Measurements from ENCODE around the gene SVIL.
"Not testable (repeated sequence)": the region's sequence is repeated elsewhere in the genome, so short reads cannot be mapped to it uniquely, and the experiment has no call there.

Gene SVIL

DNA sequence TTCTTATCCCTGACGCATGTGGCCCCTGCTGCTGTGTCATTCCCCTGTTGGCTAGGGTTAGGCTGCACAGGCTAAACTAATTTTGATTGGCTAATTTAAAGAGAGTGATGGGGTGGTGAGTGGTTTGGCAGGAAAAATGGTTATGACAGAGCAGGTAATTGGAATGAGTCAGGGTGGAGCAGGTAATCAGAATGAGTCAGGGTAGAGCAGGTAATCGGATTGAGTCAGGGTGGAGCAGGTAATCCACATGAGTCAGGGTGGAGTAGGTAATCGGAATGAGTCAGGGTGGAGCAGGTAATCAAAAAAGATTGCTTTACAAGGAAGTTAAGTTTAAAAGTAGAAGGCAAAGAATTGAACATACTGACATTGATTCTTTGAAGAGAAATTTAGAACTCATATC is 195.8 kb downstream of the SVIL start:
- not testable (repeated sequence) for H3K18ac ChIP-seq (ENCODE audit: low read depth in 1 of 2, low read length in 2 of 2); H3K79me1 ChIP-seq (replicated peaks; ENCODE audit: low read length, poor library complexity, severe bottlenecking); H3K9me3 ChIP-seq (ENCODE audit: control insufficient read depth, low read length); H3K4ac ChIP-seq (ENCODE audit: low read depth in 1 of 2, low read length in 2 of 2); H3K14ac ChIP-seq (ENCODE audit: low read length in 2 of 2); H2AK5ac ChIP-seq (ENCODE audit: low read length, severe bottlenecking); H4K91ac ChIP-seq (ENCODE audit: low read length); H3K27ac ChIP-seq (ENCODE audit: low read length, poor library complexity, severe bottlenecking); H3K23ac ChIP-seq (ENCODE audit: low read length in 2 of 2); H3K27me3 ChIP-seq (ENCODE audit: control insufficient read depth in 1 of 2, insufficient read depth in 1 of 2, low read length in 2 of 2); DNase-seq; H2BK15ac ChIP-seq (ENCODE audit: low read depth, poor library complexity, severe bottlenecking); H3K9ac ChIP-seq (ENCODE audit: low read length); H3K4me3 ChIP-seq (ENCODE audit: insufficient read depth in 1 of 2, low read depth in 1 of 2, low read length in 2 of 2); H3K4me1 ChIP-seq (ENCODE audit: control insufficient read depth, insufficient read depth, low read depth, low read length); H4K8ac ChIP-seq (ENCODE audit: low read length); H3K4me2 ChIP-seq (ENCODE audit: low read length, poor library complexity, severe bottlenecking); H2BK12ac ChIP-seq (ENCODE audit: low read length in 2 of 2); H2BK5ac ChIP-seq (ENCODE audit: low read depth, low read length, poor library complexity, severe bottlenecking); H2AFZ ChIP-seq (ENCODE audit: low read depth, low read length); H2BK120ac ChIP-seq (ENCODE audit: low read depth, low read length); H3K36me3 ChIP-seq (ENCODE audit: control insufficient read depth in 1 of 2, insufficient read depth in 2 of 2, low read depth in 1 of 2, low read length in 2 of 2)
- WGBS = 98% methylated on average over 3 of the region's 3 CpGs

DNA sequence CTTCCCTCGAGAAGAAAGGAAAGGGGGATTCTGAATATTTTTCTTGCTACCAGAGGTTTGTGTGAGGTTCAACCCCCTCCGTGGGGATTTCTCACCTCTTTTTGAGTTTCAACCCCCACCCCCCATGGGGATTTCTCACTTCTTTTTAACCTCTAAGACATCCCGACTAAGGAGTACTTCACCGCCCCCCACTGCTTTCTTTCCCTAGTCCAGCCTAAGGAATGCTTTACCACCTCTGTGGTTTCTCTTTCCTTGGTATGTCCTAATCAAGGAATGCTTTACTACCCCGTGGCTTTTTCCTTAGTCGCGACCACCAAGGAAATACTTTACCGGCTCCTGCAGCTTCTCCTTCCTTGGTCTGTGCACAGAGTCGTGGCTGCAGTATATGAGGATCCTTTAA is 196.5 kb downstream of the SVIL start:
- no peak for DNase-seq
- H3K23ac ChIP-seq (ENCODE audit: low read length in 2 of 2) = no peak overlapping the region

DNA sequence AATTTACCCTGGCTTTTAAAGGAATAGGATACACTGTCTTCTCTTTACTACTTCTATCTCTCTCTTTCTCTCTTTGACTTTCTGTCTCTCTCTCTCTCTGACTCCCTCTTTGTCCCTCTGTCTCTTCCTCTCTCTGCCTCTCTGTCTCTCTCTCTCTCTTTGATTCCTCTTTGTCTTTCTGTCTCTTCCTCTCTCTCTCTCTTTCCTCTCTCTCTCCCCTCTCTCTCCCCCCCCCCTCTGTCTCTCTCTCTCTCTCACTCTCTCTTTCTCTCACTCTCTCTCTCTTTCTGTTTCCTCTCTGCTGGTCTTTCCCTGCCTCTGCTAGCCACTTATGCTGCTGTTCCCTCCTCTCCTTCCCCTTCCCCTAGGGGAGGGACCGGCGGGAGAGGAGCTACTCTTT is 196.9 kb downstream of the SVIL start:
- Histone ChIP-seq H2BK15ac (ENCODE audit: low read depth, poor library complexity, severe bottlenecking) (no peak overlapping the region), H4K91ac (ENCODE audit: low read length) (no peak overlapping the region), H3K14ac (ENCODE audit: low read length in 2 of 2) (no peak overlapping the region)

More for the DNA sequence above, 196.5 kb downstream of the SVIL start:
- 80% methylated on average over 8 of the region's 9 CpGs for WGBS
- Histone ChIP-seq H3K79me1 (replicated peaks; ENCODE audit: low read length, poor library complexity, severe bottlenecking) (no peaks in the 10 kb centered on the region), H3K4me1 (ENCODE audit: control insufficient read depth, insufficient read depth, low read depth, low read length) (no peaks in the 10 kb centered on the region), H3K4me3 (ENCODE audit: insufficient read depth in 1 of 2, low read depth in 1 of 2, low read length in 2 of 2) (no peak overlapping the region), H3K27ac (ENCODE audit: low read length, poor library complexity, severe bottlenecking) (no peak overlapping the region), H3K9ac (ENCODE audit: low read length) (no peak overlapping the region), H3K14ac (ENCODE audit: low read length in 2 of 2) (no peak overlapping the region), H2AFZ (ENCODE audit: low read depth, low read length) (no peak overlapping the region), H3K36me3 (ENCODE audit: control insufficient read depth in 1 of 2, insufficient read depth in 2 of 2, low read depth in 1 of 2, low read length in 2 of 2) (peaks cover 0 to 6% of the 10 kb centered on the region in 2 experiments), H4K8ac (ENCODE audit: low read length) (no peak overlapping the region), H3K18ac (ENCODE audit: low read depth in 1 of 2, low read length in 2 of 2) (no peak overlapping the region), H2BK120ac (ENCODE audit: low read depth, low read length) (no peak overlapping the region), H2BK5ac (ENCODE audit: low read depth, low read length, poor library complexity, severe bottlenecking) (no peak overlapping the region), H3K9me3 (ENCODE audit: control insufficient read depth, low read length) (no peaks in the 10 kb centered on the region), H2BK15ac (ENCODE audit: low read depth, poor library complexity, severe bottlenecking) (no peak overlapping the region), H3K27me3 (ENCODE audit: control insufficient read depth in 1 of 2, insufficient read depth in 1 of 2, low read length in 2 of 2) (no peaks in the 10 kb centered on the region), H3K4ac (ENCODE audit: low read depth in 1 of 2, low read length in 2 of 2) (no peak overlapping the region), H4K91ac (ENCODE audit: low read length) (no peak overlapping the region), H2BK12ac (ENCODE audit: low read length in 2 of 2) (no peak overlapping the region), H2AK5ac (ENCODE audit: low read length, severe bottlenecking) (no peak overlapping the region), H3K4me2 (ENCODE audit: low read length, poor library complexity, severe bottlenecking) (no peak overlapping the region)

DNA sequence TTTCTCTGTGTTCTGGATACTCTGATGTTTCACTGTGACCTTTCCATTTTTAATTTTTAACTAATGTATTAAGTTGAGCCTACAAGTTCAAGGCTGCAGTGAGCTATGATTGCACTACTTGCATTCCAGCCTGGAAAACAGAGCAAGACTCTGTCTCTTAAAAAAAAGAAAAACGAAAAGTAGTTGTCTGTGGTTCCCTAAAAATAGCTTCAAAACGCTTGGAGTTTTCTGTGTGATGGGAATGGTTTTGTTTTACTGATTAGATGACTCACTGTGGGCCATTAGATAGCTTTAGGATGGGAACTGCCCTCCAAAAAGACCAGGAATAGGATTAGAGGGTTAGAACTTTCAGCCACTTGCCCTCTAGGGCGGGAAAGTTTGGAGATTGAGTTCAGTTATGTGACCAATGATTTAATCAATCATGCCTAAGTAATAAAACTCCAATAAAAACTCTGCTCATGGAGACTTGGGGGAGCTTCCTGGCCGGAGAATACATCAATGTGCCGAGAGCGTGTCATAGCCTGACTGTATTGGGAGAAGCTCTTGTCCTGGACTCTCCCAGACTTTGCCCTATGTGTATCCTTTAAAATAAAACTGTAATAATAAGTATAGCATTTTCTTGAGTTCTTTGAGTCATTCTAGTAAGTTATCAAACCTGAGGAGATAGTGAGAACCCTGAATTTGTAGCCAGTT is 198.8 kb downstream of the SVIL start:
- no peak overlapping the region for H4K91ac ChIP-seq (ENCODE audit: low read length)
- WGBS = 50% methylated on average over 4 of the region's 6 CpGs
- H3K14ac ChIP-seq (ENCODE audit: low read length in 2 of 2) = no peak overlapping the region
- H2BK12ac ChIP-seq (ENCODE audit: low read length in 2 of 2) = no peak overlapping the region
- H3K9me3 ChIP-seq (ENCODE audit: control insufficient read depth, low read length) = no peaks in the 10 kb centered on the region
- no peak overlapping the region for H2AFZ ChIP-seq (ENCODE audit: low read depth, low read length)
- H3K9ac ChIP-seq (ENCODE audit: low read length) = no peak overlapping the region
- peak; percentile 48 for DNase-seq
- H3K4ac ChIP-seq (ENCODE audit: low read depth in 1 of 2, low read length in 2 of 2) = no peak overlapping the region
- no peak overlapping the region for H2BK5ac ChIP-seq (ENCODE audit: low read depth, low read length, poor library complexity, severe bottlenecking)
- no peak overlapping the region for H3K18ac ChIP-seq (ENCODE audit: low read depth in 1 of 2, low read length in 2 of 2)
- H3K4me3 ChIP-seq (ENCODE audit: insufficient read depth in 1 of 2, low read depth in 1 of 2, low read length in 2 of 2) = no peak overlapping the region
- H2BK120ac ChIP-seq (ENCODE audit: low read depth, low read length) = no peak overlapping the region
- H3K36me3 ChIP-seq (ENCODE audit: control insufficient read depth in 1 of 2, insufficient read depth in 2 of 2, low read depth in 1 of 2, low read length in 2 of 2) = peaks cover 0 to 4% of the 10 kb centered on the region in 2 experiments
- no peak overlapping the region for H3K4me2 ChIP-seq (ENCODE audit: low read length, poor library complexity, severe bottlenecking)
- H3K27ac ChIP-seq (ENCODE audit: low read length, poor library complexity, severe bottlenecking) = no peak overlapping the region
- no peak overlapping the region for H4K8ac ChIP-seq (ENCODE audit: low read length)
- H2BK15ac ChIP-seq (ENCODE audit: low read depth, poor library complexity, severe bottlenecking) = no peak overlapping the region
- no peaks in the 10 kb centered on the region for H3K27me3 ChIP-seq (ENCODE audit: control insufficient read depth in 1 of 2, insufficient read depth in 1 of 2, low read length in 2 of 2)
- no peak overlapping the region for H2AK5ac ChIP-seq (ENCODE audit: low read length, severe bottlenecking)
- H3K23ac ChIP-seq (ENCODE audit: low read length in 2 of 2) = no peak overlapping the region
- H3K79me1 ChIP-seq (replicated peaks; ENCODE audit: low read length, poor library complexity, severe bottlenecking) = no peaks in the 10 kb centered on the region
- H3K4me1 ChIP-seq (ENCODE audit: control insufficient read depth, insufficient read depth, low read depth, low read length) = no peaks in the 10 kb centered on the region

More for the DNA sequence above, 196.9 kb downstream of the SVIL start:
- Histone ChIP-seq H2BK5ac (ENCODE audit: low read depth, low read length, poor library complexity, severe bottlenecking) (no peak overlapping the region), H3K4ac (ENCODE audit: low read depth in 1 of 2, low read length in 2 of 2) (no peak overlapping the region), H3K27ac (ENCODE audit: low read length, poor library complexity, severe bottlenecking) (no peak overlapping the region), H2AK5ac (ENCODE audit: low read length, severe bottlenecking) (no peak overlapping the region), H3K4me3 (ENCODE audit: insufficient read depth in 1 of 2, low read depth in 1 of 2, low read length in 2 of 2) (no peak overlapping the region), H2BK120ac (ENCODE audit: low read depth, low read length) (no peak overlapping the region), H3K18ac (ENCODE audit: low read depth in 1 of 2, low read length in 2 of 2) (no peak overlapping the region), H3K23ac (ENCODE audit: low read length in 2 of 2) (no peak overlapping the region), H2AFZ (ENCODE audit: low read depth, low read length) (no peak overlapping the region), H3K27me3 (ENCODE audit: control insufficient read depth in 1 of 2, insufficient read depth in 1 of 2, low read length in 2 of 2) (no peaks in the 10 kb centered on the region), H3K9me3 (ENCODE audit: control insufficient read depth, low read length) (no peaks in the 10 kb centered on the region), H2BK12ac (ENCODE audit: low read length in 2 of 2) (no peak overlapping the region), H3K36me3 (ENCODE audit: control insufficient read depth in 1 of 2, insufficient read depth in 2 of 2, low read depth in 1 of 2, low read length in 2 of 2) (peaks cover 0 to 6% of the 10 kb centered on the region in 2 experiments), H4K8ac (ENCODE audit: low read length) (no peak overlapping the region), H3K4me1 (ENCODE audit: control insufficient read depth, insufficient read depth, low read depth, low read length) (no peaks in the 10 kb centered on the region), H3K4me2 (ENCODE audit: low read length, poor library complexity, severe bottlenecking) (no peak overlapping the region), H3K79me1 (replicated peaks; ENCODE audit: low read length, poor library complexity, severe bottlenecking) (no peaks in the 10 kb centered on the region), H3K9ac (ENCODE audit: low read length) (no peak overlapping the region)
- no peak for DNase-seq
- no CpG with 5 or more reads among the region's 2 CpGs for WGBS
